KG1 (cell line): ENCODE measurements around the gene RARRES2.
"Not testable (repeated sequence)": the region's sequence is repeated elsewhere in the genome, so short reads cannot be mapped to it uniquely, and the experiment has no call there.

ENCODE experiments used
- DNase-seq: peaks from one replicate; lab custom pipeline; 2025; lab: John Stamatoyannopoulos, UW

Gene RARRES2

GRCh38 chr7:150317748-150318444 lies 23.5 kb downstream of the RARRES2 start:
- DNase-seq: no peak

- DNase-seq: not testable (repeated sequence)
Measured at GRCh38 chr7:150316987-150317386, 24.4 kb downstream of the RARRES2 start.

- no peak for DNase-seq
Measured at GRCh38 chr7:150314639-150315239, 26.7 kb downstream of the RARRES2 start.

GRCh38 chr7:150313870-150314269 lies 27.6 kb downstream of the RARRES2 start:
- DNase-seq: no peak

GRCh38 chr7:150313367-150313809 lies 28.0 kb downstream of the RARRES2 start:
- DNase-seq: no peak

- DNase-seq: not testable (repeated sequence)
Measured at GRCh38 chr7:150312649-150313366, 28.6 kb downstream of the RARRES2 start.

GRCh38 chr7:150311711-150312110 lies 29.7 kb downstream of the RARRES2 start:
- DNase-seq: no peak

- DNase-seq: no peak
Measured at GRCh38 chr7:150311146-150311545, 30.3 kb downstream of the RARRES2 start.

GRCh38 chr7:150308575-150308974 lies 32.9 kb downstream of the RARRES2 start:
- DNase-seq: no peak

- no peak for DNase-seq
Measured at GRCh38 chr7:150307904-150308303, 33.5 kb downstream of the RARRES2 start.

- no peak for DNase-seq
Measured at GRCh38 chr7:150307129-150307528, 34.3 kb downstream of the RARRES2 start.

- DNase-seq: not testable (repeated sequence)
Measured at GRCh38 chr7:150306377-150306776, 35.1 kb downstream of the RARRES2 start.

GRCh38 chr7:150305903-150306284 lies 35.5 kb downstream of the RARRES2 start:
- DNase-seq: not testable (repeated sequence)

- not testable (repeated sequence) for DNase-seq
Measured at GRCh38 chr7:150305259-150305902, 36.0 kb downstream of the RARRES2 start.

GRCh38 chr7:150304499-150305258 lies 36.8 kb downstream of the RARRES2 start:
- not testable (repeated sequence) for DNase-seq

- not testable (repeated sequence) for DNase-seq
Measured at GRCh38 chr7:150302908-150303310, 38.5 kb downstream of the RARRES2 start.

GRCh38 chr7:150297978-150298377 lies 43.5 kb downstream of the RARRES2 start:
- DNase-seq: not testable (repeated sequence)

GRCh38 chr7:150296802-150297201 lies 44.6 kb downstream of the RARRES2 start:
- not testable (repeated sequence) for DNase-seq

GRCh38 chr7:150295614-150296013 lies 45.8 kb downstream of the RARRES2 start:
- not testable (repeated sequence) for DNase-seq

GRCh38 chr7:150295027-150295426 lies 46.4 kb downstream of the RARRES2 start:
- not testable (repeated sequence) for DNase-seq

GRCh38 chr7:150290317-150290716 lies 51.1 kb downstream of the RARRES2 start:
- not testable (repeated sequence) for DNase-seq

GRCh38 chr7:150288816-150289215 lies 52.6 kb downstream of the RARRES2 start:
- not testable (repeated sequence) for DNase-seq
